ENCODE measurements around the gene PXDN. TPM values are rescaled to one million over a fixed set of nuclear protein-coding genes. Genes with fewer than 3 reads are reported as not detected.

The PXDN gene
- total and polyA plus RNA-seq, 2 donors (not counting 1 experiment from before 2014, with no cell fraction given), result 0.21 to 1.4 TPM

- no peaks in the 10 kb centered on the region for H3K27me3 ChIP-seq (replicated peaks in 1 of 4; ENCODE audit: control extremely low read depth in 1 of 4, control insufficient read depth in 3 of 4, insufficient read depth in 4 of 4, low read length in 3 of 4)
- no peaks in the 10 kb centered on the region for H3K79me2 ChIP-seq (ENCODE audit: control insufficient read depth, insufficient read depth, low read length)
- H3K4me3 ChIP-seq (ENCODE audit: control extremely low read depth in 1 of 5, extremely low read depth in 1 of 5, insufficient read depth in 1 of 5, low read depth in 2 of 5, low read length in 4 of 5), result no peak overlapping the region
- H2AFZ ChIP-seq (ENCODE audit: insufficient read depth, low read depth, low read length, poor library complexity, severe bottlenecking), result no peak overlapping the region
- ATAC-seq (ENCODE audit: low read depth) (no peak), DNase-seq (no peak)
- H3K4me1 ChIP-seq (ENCODE audit: control insufficient read depth in 2 of 2, insufficient read depth in 2 of 2, low read length in 2 of 2), result no peaks in the 10 kb centered on the region
- Mint-ChIP-seq H3K9me3 (ENCODE audit: insufficient read depth) (no peaks in the 10 kb centered on the region), H3K27ac (no peak overlapping the region), H3K4me1 (no peaks in the 10 kb centered on the region), H3K27me3 (peaks cover 3% of the 10 kb centered on the region), H3K4me3 (no peak overlapping the region)
- no peak overlapping the region for H3K4me2 ChIP-seq (replicated peaks; ENCODE audit: low read depth, low read length, poor library complexity, severe bottlenecking)
- H4K20me1 ChIP-seq (ENCODE audit: control insufficient read depth, insufficient read depth, low read length, poor library complexity, severe bottlenecking), result no peaks in the 10 kb centered on the region
- H3K9ac ChIP-seq (ENCODE audit: low read length), result no peak overlapping the region
- POLR2A ChIA-PET, result no interaction called here
- WGBS (ENCODE audit: insufficient coverage), result 97% methylated on average over 15 of the region's 21 CpGs
- H3K27ac ChIP-seq (ENCODE audit: low read length in 2 of 2), result no peak overlapping the region
- H3K36me3 ChIP-seq (replicated peaks in 1 of 2; ENCODE audit: control extremely low read depth in 1 of 2, control insufficient read depth in 1 of 2, extremely low read depth in 1 of 2, insufficient read depth in 2 of 2, low read length in 1 of 2), result no peaks in the 10 kb centered on the region
- CTCF ChIA-PET, result no interaction called here
- H3K9me3 ChIP-seq (ENCODE audit: control extremely low read depth in 1 of 3, control insufficient read depth in 2 of 3, insufficient read depth in 1 of 3, low read length in 2 of 3), result no peaks in the 10 kb centered on the region
- no peak for TF ChIP-seq CTCF (IDR thresholded peaks at IDR 0.05)
- no peak for TF ChIP-seq EZH2 (IDR thresholded peaks at IDR 0.05; ENCODE audit: borderline replicate concordance, insufficient read depth, low read depth, low read length, poor library complexity, severe bottlenecking)
- intact Hi-C loops (cut with micrococcal nuclease), result no loop called here
These were observed 83.4 kb downstream of the PXDN start for GRCh38 chr2:1660656-1661640.

GRCh38 chr2:1659951-1660565 is 84.3 kb downstream of the PXDN start:
- DNase-seq, result no peak
- CTCF ChIA-PET, result no interaction called here
- H3K9me3 Mint-ChIP-seq (ENCODE audit: insufficient read depth), result no peaks in the 10 kb centered on the region

More at GRCh38 chr2:1659951-1660565, 84.3 kb downstream of the PXDN start:
- Mint-ChIP-seq H3K4me1 (no peaks in the 10 kb centered on the region), H3K4me3 (no peak overlapping the region), H3K27ac (no peak overlapping the region), H3K27me3 (peaks cover 3% of the 10 kb centered on the region)
- POLR2A ChIA-PET, result no interaction called here
- no peak overlapping the region for H2AFZ ChIP-seq (ENCODE audit: insufficient read depth, low read depth, low read length, poor library complexity, severe bottlenecking)
- ATAC-seq (ENCODE audit: low read depth), result no peak
- H3K9me3 ChIP-seq (ENCODE audit: control extremely low read depth in 1 of 3, control insufficient read depth in 2 of 3, insufficient read depth in 1 of 3, low read length in 2 of 3), result no peaks in the 10 kb centered on the region
- no peaks in the 10 kb centered on the region for H3K36me3 ChIP-seq (replicated peaks in 1 of 2; ENCODE audit: control extremely low read depth in 1 of 2, control insufficient read depth in 1 of 2, extremely low read depth in 1 of 2, insufficient read depth in 2 of 2, low read length in 1 of 2)
- no peak overlapping the region for H3K4me3 ChIP-seq (ENCODE audit: control extremely low read depth in 1 of 5, extremely low read depth in 1 of 5, insufficient read depth in 1 of 5, low read depth in 2 of 5, low read length in 4 of 5)
- no peaks in the 10 kb centered on the region for H3K27me3 ChIP-seq (replicated peaks in 1 of 4; ENCODE audit: control extremely low read depth in 1 of 4, control insufficient read depth in 3 of 4, insufficient read depth in 4 of 4, low read length in 3 of 4)
- WGBS (ENCODE audit: insufficient coverage), result 92% methylated on average over 14 of the region's 16 CpGs
- H3K9ac ChIP-seq (ENCODE audit: low read length), result no peak overlapping the region
- intact Hi-C loops (cut with micrococcal nuclease), result no loop called here
- H3K4me2 ChIP-seq (replicated peaks; ENCODE audit: low read depth, low read length, poor library complexity, severe bottlenecking), result no peak overlapping the region
- H3K27ac ChIP-seq (ENCODE audit: low read length in 2 of 2), result no peak overlapping the region
- TF ChIP-seq CTCF (IDR thresholded peaks at IDR 0.05) (no peak), EZH2 (IDR thresholded peaks at IDR 0.05; ENCODE audit: borderline replicate concordance, insufficient read depth, low read depth, low read length, poor library complexity, severe bottlenecking) (no peak)
- no peaks in the 10 kb centered on the region for H3K79me2 ChIP-seq (ENCODE audit: control insufficient read depth, insufficient read depth, low read length)
- H4K20me1 ChIP-seq (ENCODE audit: control insufficient read depth, insufficient read depth, low read length, poor library complexity, severe bottlenecking), result no peaks in the 10 kb centered on the region
- no peaks in the 10 kb centered on the region for H3K4me1 ChIP-seq (ENCODE audit: control insufficient read depth in 2 of 2, insufficient read depth in 2 of 2, low read length in 2 of 2)
